NOMO-1 (cell line): ENCODE results near the gene ZFP69B.

Experiments
- DNase-seq, 2 experiments: peaks; one replicate each; lab custom pipeline; 2025; ENCODE audit not compliant: unreplicated experiment in 2 of 2; lab: John Stamatoyannopoulos, UW

ZFP69B gene

DNA sequence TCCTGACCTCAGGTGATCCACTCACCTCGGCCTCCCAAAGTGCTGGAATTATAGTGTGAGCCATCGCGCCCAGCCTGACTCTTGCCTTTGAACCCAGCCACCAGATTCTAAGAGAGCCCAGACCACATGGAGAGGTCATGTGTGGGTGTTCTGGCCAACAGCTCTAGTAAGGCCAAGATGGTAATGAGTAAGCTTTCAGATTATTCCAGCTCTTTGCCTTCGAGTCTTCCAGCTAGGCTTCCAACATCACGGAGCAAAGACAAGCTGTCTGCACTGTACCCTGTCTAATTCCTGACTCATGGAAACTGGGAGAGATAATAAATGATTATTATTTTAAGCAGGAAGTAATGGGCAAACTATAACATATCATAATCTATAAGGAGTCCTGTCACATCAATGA, 14.8 kb upstream of the ZFP69B start:
- no peak for DNase-seq

- DNase-seq, result no peak
Measured at GRCh38 chr1:40435876-40436275, 14.4 kb upstream of the ZFP69B start.

DNA sequence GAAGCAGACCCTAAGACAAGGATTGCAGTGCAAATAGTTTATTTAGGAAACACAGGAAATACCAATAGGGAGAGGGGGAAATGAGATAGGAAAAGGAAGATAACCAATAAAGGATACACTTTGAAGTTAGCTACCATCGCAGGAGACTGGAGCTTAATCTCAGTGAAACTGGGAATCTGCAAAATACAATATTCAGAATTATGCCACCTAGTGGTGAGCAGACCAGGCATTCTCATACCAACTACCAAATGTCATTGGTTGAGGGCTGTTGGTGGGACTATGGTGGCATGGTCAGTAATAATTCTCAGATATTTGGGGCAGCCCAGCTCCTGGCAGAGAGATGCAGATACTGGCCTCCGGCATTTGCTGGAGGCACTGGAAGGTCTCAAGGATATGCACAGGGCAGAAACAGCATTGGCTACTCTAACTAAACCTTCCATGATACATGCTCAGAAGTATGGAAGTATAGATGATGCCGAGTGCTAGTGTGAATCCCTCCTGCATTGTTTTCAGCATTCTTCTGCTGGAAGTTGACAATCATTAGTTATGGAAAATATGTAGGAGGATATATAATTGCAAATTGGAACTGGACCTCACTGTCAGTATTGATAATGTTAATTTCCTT, 11.8 kb upstream of the ZFP69B start:
- peak in 1 of 2 experiments; percentile 19 for DNase-seq

- DNase-seq, result no peak
Measured at GRCh38 chr1:40439247-40439646, 11.0 kb upstream of the ZFP69B start.

- peak; percentile 8 for DNase-seq
Measured at GRCh38 chr1:40450495-40451237, 390 bp downstream of the ZFP69B start.

DNA sequence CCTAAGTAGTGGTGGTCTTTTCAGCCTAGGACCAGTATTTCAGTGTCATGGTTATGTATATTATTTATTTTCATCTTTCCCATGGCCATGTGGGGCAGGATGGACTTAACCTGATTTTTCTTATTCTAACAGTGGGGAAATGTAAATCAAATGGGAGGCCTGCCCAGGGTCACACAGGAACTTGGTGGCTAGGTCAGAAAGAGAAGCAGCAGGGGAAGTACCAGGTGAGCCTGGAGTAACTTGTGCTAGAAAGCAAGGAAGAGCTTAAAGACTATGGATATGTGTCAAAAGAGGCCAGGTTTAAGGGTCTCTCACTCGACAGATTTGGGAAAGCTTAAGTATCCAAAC, 936 bp downstream of the ZFP69B start:
- no peak for DNase-seq

DNA sequence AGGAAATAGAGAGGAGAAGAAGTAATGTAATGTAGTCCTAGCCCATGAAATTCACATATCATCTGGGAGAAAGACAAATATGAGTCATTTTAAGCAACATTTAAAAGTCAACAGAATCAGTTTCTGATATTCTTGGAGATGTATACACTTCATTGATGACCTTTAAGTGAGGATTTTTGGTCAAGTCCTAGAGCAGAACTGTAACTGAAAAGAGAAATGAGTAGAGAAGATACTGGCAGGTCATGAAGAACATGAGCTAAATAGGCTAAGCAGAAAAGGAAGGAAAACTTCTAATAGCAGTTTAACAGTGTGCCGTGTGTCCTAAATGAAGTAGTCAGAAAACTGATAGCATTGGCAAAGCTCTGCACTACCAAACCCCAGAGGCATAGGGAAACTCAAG, 4.6 kb downstream of the ZFP69B start:
- DNase-seq, result no peak

DNA sequence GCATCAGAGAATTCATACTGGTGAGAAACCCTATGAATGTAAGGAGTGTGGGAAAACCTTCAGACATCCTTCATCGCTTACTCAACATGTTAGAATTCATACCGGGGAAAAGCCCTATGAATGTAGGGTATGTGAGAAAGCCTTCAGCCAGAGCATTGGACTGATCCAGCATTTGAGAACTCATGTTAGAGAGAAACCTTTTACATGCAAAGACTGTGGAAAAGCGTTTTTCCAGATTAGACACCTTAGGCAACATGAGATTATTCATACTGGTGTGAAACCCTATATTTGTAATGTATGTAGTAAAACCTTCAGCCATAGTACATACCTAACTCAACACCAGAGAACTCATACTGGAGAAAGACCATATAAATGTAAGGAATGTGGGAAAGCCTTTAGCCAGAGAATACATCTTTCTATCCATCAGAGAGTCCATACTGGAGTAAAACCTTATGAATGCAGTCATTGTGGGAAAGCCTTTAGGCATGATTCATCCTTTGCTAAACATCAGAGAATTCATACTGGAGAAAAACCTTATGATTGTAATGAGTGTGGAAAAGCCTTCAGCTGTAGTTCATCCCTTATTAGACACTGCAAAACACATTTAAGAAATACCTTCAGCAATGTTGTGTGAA, 12.8 kb downstream of the ZFP69B start:
- no peak for DNase-seq

GRCh38 chr1:40469327-40469726, 19.1 kb downstream of the ZFP69B start:
- DNase-seq, result no peak

GRCh38 chr1:40475268-40475667, 25.0 kb downstream of the ZFP69B start:
- no peak for DNase-seq

DNA sequence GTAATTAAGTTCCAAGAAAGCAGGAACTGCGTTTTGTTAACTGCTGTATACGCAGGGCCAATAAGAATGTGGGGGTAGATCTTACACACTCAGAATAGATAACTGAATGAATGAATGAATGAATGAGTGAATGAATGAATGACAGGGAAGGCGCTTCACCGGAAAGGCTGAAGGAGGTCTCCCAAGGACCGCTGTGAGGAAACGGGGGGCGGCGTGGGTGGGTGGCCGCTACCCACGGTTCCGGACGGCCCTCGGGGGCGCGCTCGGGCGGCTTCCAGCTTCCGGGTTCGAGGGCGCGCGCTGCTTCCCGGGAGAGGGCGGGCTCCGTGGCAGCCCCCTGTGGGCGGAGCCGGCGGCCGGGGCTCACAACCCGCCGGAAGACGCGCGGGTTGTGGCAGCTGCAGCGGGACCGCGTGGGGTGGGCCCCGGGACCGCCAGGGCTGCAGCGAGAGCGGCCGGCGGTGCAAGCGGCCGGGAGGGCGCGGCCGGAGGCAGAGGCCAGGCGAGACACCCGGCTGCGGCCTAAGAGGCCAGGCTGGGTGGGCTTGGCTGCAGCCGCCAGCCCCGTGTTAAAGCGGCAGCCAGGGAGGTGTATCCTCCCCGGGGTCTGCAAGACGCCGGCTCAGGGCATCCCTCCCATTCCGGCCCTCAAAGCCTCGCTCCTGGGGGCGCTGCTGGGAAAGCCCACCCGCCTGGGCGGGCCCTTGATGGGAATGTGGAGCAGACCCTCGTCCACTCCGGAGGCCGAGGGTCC, 26.8 kb downstream of the ZFP69B start, which contains the start of gene ZFP69:
Gene ZFP69, plus strand, starts transcription at position 367 of the 754 bp plus-strand sequence. CDS start 2,072 bp downstream, outside the sequence.
- DNase-seq, result peak; percentile 68 to 72

- peak in 1 of 2 experiments; percentile 26 for DNase-seq
Measured at GRCh38 chr1:40477678-40478053, 27.4 kb downstream of the ZFP69B start.

GRCh38 chr1:40478276-40478675, 28.0 kb downstream of the ZFP69B start:
- no peak for DNase-seq

DNA sequence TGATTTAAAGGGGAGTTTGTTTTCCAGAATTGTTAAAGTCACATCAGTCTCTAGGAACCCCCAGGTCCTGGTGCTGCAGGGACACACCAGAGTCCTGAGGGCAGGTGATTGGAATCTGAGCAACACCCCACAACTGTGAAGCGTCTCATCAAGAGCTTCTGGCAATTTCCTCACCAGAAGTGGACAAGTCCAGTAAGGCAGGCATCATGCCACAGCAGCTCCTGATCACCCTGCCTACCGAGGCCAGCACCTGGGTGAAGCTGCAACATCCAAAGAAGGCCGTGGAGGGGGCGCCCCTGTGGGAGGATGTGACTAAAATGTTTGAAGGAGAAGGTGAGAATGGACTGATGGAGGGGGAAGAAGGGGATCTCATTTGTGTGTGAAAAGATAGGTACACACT, 28.9 kb downstream of the ZFP69B start:
- no peak for DNase-seq

- no peak for DNase-seq
Measured at GRCh38 chr1:40495315-40495903, 45.1 kb downstream of the ZFP69B start.

GRCh38 chr1:40502651-40503050, 52.4 kb downstream of the ZFP69B start:
- DNase-seq, result peak in 1 of 2 experiments; percentile 36

DNA sequence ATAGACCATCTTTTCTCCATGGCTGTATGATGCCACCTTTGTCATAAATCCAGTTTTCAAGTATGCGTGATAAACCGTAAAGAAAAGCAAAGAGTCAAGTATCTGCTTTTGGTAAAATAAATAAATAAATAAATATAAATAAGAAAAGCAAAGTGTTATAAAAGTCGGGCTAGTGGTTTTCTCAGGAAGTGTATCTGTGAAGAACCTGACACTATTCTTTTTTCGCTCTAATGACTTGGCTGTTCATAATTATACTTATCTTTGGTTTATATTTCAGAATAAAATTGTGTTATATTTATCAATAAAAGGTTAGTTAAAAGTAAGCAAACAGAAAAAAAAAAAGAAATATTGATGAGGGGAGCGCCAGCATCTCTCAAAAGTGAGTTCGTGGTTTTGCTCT, 57.7 kb downstream of the ZFP69B start:
- no peak for DNase-seq

- DNase-seq, result peak; percentile 73 to 85
Measured at GRCh38 chr1:40508375-40509341, 58.4 kb downstream of the ZFP69B start, which contains the start of gene EXO5. Gene EXO5 (plus strand): TSS chr1:40508767. CDS start chr1:40514545, 5,778 bp downstream.
